ENCODE data around the gene UNC119B. TPM values are rescaled to one million over a fixed set of nuclear protein-coding genes. Genes with fewer than 3 reads are reported as not detected.

The UNC119B gene
- total and polyA plus RNA-seq, 2 experiments from 2014 or later = 9.9 to 51.3 TPM

- Histone ChIP-seq H3K4me3 (no peak overlapping the region), H4K20me1 (replicated peaks; ENCODE audit: insufficient read depth) (no peaks in the 10 kb centered on the region), H3K27ac (ENCODE audit: low read depth) (no peak overlapping the region), H3K36me3 (ENCODE audit: insufficient read depth) (no peaks in the 10 kb centered on the region), H3K4me2 (no peak overlapping the region), H3K4me1 (ENCODE audit: insufficient read depth) (no peaks in the 10 kb centered on the region), H2AFZ (no peak overlapping the region), H3F3A (replicated peaks; ENCODE audit: low read depth) (no peaks in the 10 kb centered on the region), H3K27me3 (ENCODE audit: insufficient read depth) (no peaks in the 10 kb centered on the region), H3K79me2 (replicated peaks; ENCODE audit: insufficient read depth) (no peaks in the 10 kb centered on the region), H3K9me2 (ENCODE audit: insufficient read depth) (no peaks in the 10 kb centered on the region)
- no peak for ATAC-seq
- Mint-ChIP-seq H3K27me3 (ENCODE audit: insufficient read depth, low read depth, poor library complexity) (peaks cover 1% of the 10 kb centered on the region), H3K9me3 (peaks cover 14% of the 10 kb centered on the region; the same call in 2 of the 3 replicates), H3K4me3 (no peak overlapping the region), H3K4me1 (no peaks in the 10 kb centered on the region), H3K27ac (no peak overlapping the region), H3K36me3 (ENCODE audit: low read depth) (peaks cover 14% of the 10 kb centered on the region)
- no peak for TF ChIP-seq CTCF (conservative IDR thresholded peaks at IDR 0.05; ENCODE audit: low read depth in 2 of 2)
- no peak for TF ChIP-seq NANOG (IDR thresholded peaks at IDR 0.05; ENCODE audit: borderline replicate concordance)
- TF ChIP-seq EZH2 (IDR thresholded peaks at IDR 0.05; ENCODE audit: low read depth, unreplicated experiment) = no peak
- TF ChIP-seq ETS1 (IDR thresholded peaks at IDR 0.05) = no peak
- no peak for TF ChIP-seq POLR2AphosphoS5 (IDR thresholded peaks at IDR 0.05; ENCODE audit: low read depth)
- TF ChIP-seq CREB1 (CRISPR knock-in tag; IDR thresholded peaks at IDR 0.05; ENCODE audit: low read depth) = no peak
- DNase-seq (ENCODE audit: low spot score) = no peak
Observed at GRCh38 chr12:120736404-120737331, 26.4 kb downstream of the UNC119B start.

GRCh38 chr12:120737557-120738251 lies 27.4 kb downstream of the UNC119B start:
- Mint-ChIP-seq H3K27me3 (ENCODE audit: insufficient read depth, low read depth, poor library complexity) (peaks cover 4% of the 10 kb centered on the region), H3K4me3 (no peak overlapping the region), H3K4me1 (no peaks in the 10 kb centered on the region), H3K9me3 (peaks cover 11% of the 10 kb centered on the region; the same call in 2 of the 3 replicates), H3K36me3 (ENCODE audit: low read depth) (peaks cover 11% of the 10 kb centered on the region), H3K27ac (no peak overlapping the region)
- peak; percentile 68 for DNase-seq (ENCODE audit: low spot score)
- no peaks in the 10 kb centered on the region for H3K79me2 ChIP-seq (replicated peaks; ENCODE audit: insufficient read depth)
- no peaks in the 10 kb centered on the region for H3K9me2 ChIP-seq (ENCODE audit: insufficient read depth)
- no peak overlapping the region for H3K4me2 ChIP-seq
- H3K36me3 ChIP-seq (ENCODE audit: insufficient read depth) = no peaks in the 10 kb centered on the region
- no peaks in the 10 kb centered on the region for H4K20me1 ChIP-seq (replicated peaks; ENCODE audit: insufficient read depth)
- H3K4me1 ChIP-seq (ENCODE audit: insufficient read depth) = no peaks in the 10 kb centered on the region
- H3K27ac ChIP-seq (ENCODE audit: low read depth) = no peak overlapping the region
- no peak overlapping the region for H2AFZ ChIP-seq
- no peaks in the 10 kb centered on the region for H3F3A ChIP-seq (replicated peaks; ENCODE audit: low read depth)
- peak; percentile 91 for ATAC-seq
- H3K4me3 ChIP-seq = no peak overlapping the region
- no peaks in the 10 kb centered on the region for H3K27me3 ChIP-seq (ENCODE audit: insufficient read depth)
- TF ChIP-seq NANOG (IDR thresholded peaks at IDR 0.05; ENCODE audit: borderline replicate concordance) (no peak), EZH2 (IDR thresholded peaks at IDR 0.05; ENCODE audit: low read depth, unreplicated experiment) (no peak), ZNF462 (CRISPR knock-in tag; IDR thresholded peaks at IDR 0.05) (no peak)
